ENCODE results near the gene PPP1CC. TPM values are rescaled to one million over a fixed set of nuclear protein-coding genes. Genes with fewer than 3 reads are reported as not detected.

The PPP1CC gene
- total and polyA plus RNA-seq, 2 donors: 110 to 203 TPM

DNA sequence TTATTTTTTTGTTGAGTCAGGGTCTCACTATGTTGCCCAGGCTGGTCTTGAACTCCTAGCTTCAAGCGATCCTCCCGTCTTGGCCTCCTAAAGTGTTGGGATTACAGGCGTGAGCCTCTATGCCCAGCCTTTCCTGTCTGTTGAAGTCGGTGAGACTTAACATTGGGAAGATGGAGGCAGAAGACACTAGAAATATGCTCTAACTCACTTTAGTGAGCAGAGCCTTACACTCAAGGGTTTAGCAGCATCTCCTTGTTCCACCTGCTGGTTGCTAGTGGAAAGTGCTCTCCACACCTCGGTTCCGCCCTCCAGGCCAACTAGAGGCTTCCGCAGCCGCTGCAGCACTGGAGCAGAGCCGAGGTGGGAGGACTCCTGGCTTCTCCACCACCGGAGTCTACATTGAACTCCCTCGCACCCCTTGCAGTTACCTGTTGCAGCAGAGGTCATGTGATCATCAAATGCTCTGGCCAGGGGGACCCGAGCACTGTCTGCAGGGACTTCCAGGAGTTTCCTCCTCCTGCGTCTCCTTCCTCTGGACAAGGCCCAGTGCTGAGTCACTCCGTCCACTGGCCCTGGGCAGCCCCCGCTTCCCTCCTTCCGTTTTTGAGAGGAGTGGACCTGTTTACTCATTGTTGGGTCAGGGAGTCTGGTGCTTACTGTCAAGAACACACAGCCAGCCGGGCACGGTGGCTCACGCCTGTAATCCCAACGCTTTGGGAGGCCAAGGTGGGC lies 44.4 kb downstream of the PPP1CC start:
- peak; percentile 40 for DNase-seq (ENCODE audit: extremely low spot score)
- no peak overlapping the region for H3K27ac ChIP-seq (ENCODE audit: low read depth)
- 34% methylated on average over 20 of the region's 20 CpGs for WGBS
- no peak overlapping the region for H3K4me3 ChIP-seq (ENCODE audit: low read depth, low read length)
- no peaks in the 10 kb centered on the region for H3K4me1 ChIP-seq (ENCODE audit: insufficient read depth)
- H3K36me3 ChIP-seq (ENCODE audit: insufficient read depth): no peaks in the 10 kb centered on the region

DNA sequence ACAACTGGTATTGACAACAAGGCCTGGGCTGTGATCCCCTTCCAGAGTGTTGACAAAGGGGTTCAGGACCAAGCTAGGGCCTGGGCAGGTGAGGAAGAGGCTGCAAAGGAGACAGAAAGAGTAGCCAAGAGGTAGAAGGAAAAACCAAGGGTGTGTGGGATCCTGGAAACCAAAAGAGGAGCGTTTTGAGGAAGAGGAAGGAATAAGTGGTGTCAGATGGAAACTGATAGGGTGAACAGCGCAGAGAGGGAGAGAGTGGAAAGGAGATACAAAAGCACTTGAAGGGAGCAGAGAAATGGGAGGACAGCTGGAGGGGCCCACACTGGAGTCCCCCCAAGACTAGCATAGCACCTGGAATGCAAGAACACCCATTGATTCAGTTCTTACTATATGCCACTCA lies 45.5 kb downstream of the PPP1CC start:
- WGBS: 89% methylated on average over 2 of the region's 2 CpGs
- no peaks in the 10 kb centered on the region for H3K36me3 ChIP-seq (ENCODE audit: insufficient read depth)
- no peak for DNase-seq (ENCODE audit: extremely low spot score)
- no peak overlapping the region for H3K4me3 ChIP-seq (ENCODE audit: low read depth, low read length)
- H3K4me1 ChIP-seq (ENCODE audit: insufficient read depth): no peaks in the 10 kb centered on the region
- no peak overlapping the region for H3K27ac ChIP-seq (ENCODE audit: low read depth)

- no peak overlapping the region for H3K4me3 ChIP-seq (ENCODE audit: low read depth, low read length)
- DNase-seq (ENCODE audit: extremely low spot score): no peak
- 84% methylated on average over 3 of the region's 3 CpGs for WGBS
- no peaks in the 10 kb centered on the region for H3K4me1 ChIP-seq (ENCODE audit: insufficient read depth)
- no peaks in the 10 kb centered on the region for H3K36me3 ChIP-seq (ENCODE audit: insufficient read depth)
- H3K27ac ChIP-seq (ENCODE audit: low read depth): no peak overlapping the region
Measured at GRCh38 chr12:110696283-110696682, 46.4 kb downstream of the PPP1CC start.

DNA sequence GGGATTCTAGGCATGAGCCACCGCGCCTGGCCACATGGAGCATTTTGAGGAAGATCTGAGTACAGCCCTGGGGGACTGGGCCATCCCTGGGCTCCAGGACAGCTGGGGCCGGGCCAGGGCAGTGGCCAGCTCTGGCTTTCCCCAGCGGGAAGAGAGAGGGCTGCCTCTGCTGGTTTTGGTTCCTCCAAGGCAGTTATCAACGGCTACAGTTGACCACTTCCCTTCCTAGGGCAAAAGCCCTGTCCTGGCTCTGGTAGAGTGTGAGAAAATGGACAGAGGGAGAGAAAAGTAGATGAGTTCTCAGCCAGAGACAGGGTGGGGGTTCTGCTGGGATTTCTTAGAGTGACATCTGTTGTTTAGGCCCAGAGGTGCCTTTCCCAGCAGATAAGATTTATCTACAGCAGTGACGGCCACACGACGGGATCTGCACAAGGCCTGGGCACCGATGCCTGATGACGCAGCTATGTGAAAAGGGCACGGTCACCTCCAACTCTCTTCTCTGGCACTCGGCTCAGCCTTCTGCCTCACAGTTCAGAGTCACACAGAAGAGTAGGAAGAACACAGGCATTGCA lies 48.3 kb downstream of the PPP1CC start:
- H3K27ac ChIP-seq (ENCODE audit: low read depth): no peak overlapping the region
- H3K4me1 ChIP-seq (ENCODE audit: insufficient read depth): no peaks in the 10 kb centered on the region
- no peaks in the 10 kb centered on the region for H3K36me3 ChIP-seq (ENCODE audit: insufficient read depth)
- no peak for DNase-seq (ENCODE audit: extremely low spot score)
- 80% methylated on average over 12 of the region's 12 CpGs for WGBS
- H3K4me3 ChIP-seq (ENCODE audit: low read depth, low read length): no peak overlapping the region

- no peak for DNase-seq (ENCODE audit: extremely low spot score)
- Histone ChIP-seq H3K4me1 (ENCODE audit: insufficient read depth) (no peaks in the 10 kb centered on the region), H3K27ac (ENCODE audit: low read depth) (no peak overlapping the region), H3K36me3 (ENCODE audit: insufficient read depth) (no peaks in the 10 kb centered on the region), H3K4me3 (ENCODE audit: low read depth, low read length) (no peak overlapping the region)
- 63% methylated on average over 7 of the region's 7 CpGs for WGBS
Measured at GRCh38 chr12:110693731-110694130, 49.0 kb downstream of the PPP1CC start.

GRCh38 chr12:110690127-110690430 lies 52.6 kb downstream of the PPP1CC start:
- Histone ChIP-seq H3K27ac (ENCODE audit: low read depth) (peak overlapping the region; percentile 18), H3K4me3 (ENCODE audit: low read depth, low read length) (no peak overlapping the region), H3K36me3 (ENCODE audit: insufficient read depth) (no peaks in the 10 kb centered on the region), H3K4me1 (ENCODE audit: insufficient read depth) (no peaks in the 10 kb centered on the region)
- 67% methylated on average over 4 of the region's 4 CpGs for WGBS
- DNase-seq (ENCODE audit: extremely low spot score): no peak

- Histone ChIP-seq H3K4me1 (ENCODE audit: insufficient read depth) (no peaks in the 10 kb centered on the region), H3K36me3 (ENCODE audit: insufficient read depth) (no peaks in the 10 kb centered on the region), H3K4me3 (ENCODE audit: low read depth, low read length) (peak overlapping the region; percentile 70), H3K27ac (ENCODE audit: low read depth) (peak overlapping the region; percentile 70)
- no peak for DNase-seq (ENCODE audit: extremely low spot score)
- WGBS: 4% methylated on average over 38 of the region's 38 CpGs
Measured at GRCh38 chr12:110689281-110690126, 53.2 kb downstream of the PPP1CC start.

GRCh38 chr12:110688446-110689280 lies 54.0 kb downstream of the PPP1CC start, which contains the start of gene HVCN1:
TSS of gene HVCN1 (minus strand) at chr12:110689115. CDS start at chr12:110683245, 5,870 bp downstream.
- peak within 1 kb of the TSS; percentile 70 for H3K27ac ChIP-seq (ENCODE audit: low read depth)
- DNase-seq (ENCODE audit: extremely low spot score): no peak
- peak within 1 kb of the TSS; percentile 70 for H3K4me3 ChIP-seq (ENCODE audit: low read depth, low read length)
- H3K36me3 ChIP-seq (ENCODE audit: insufficient read depth): peaks cover 2% of the 10 kb centered on the region
- no peaks in the 10 kb centered on the region for H3K4me1 ChIP-seq (ENCODE audit: insufficient read depth)
- 6% methylated on average over 61 of the region's 64 CpGs for WGBS

DNA sequence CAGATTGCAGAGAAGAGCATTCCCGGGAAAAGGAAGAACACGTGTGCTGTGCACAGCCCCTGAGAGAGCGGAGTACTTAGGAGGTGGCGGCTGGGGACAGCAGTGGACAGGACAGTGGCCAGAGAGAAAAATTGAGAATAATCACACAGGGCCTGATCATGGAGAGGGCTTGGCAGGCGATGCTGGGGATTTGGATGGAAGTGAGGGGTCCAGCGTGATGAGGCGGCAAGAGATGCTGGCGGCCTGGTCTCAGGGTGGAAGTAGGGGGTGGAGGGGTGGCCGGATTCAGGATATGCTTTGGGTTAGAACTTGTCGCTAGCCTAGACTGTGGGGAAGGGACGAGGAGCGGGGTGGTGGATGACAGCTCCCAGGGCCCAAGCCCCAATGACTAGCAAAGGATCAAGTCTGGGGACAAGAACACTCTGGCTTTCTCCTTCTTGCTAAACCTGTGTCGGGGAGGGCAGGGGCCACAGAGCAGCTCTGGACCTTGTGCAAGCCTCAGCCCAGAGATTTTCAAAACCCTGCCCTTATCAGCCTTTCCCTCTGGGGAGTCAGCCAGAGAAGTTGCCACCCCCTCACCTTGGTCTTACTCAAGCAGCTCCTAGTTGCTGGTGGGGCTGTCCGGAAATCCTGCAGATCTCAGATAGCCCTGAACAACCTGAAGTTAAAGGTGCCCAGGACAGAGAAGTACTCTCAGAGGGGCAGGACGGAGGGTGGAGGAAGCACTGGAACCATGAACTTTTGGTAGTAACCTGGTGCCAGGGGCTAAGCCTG lies 55.1 kb downstream of the PPP1CC start:
- Histone ChIP-seq H3K4me3 (ENCODE audit: low read depth, low read length) (no peak overlapping the region), H3K4me1 (ENCODE audit: insufficient read depth) (no peaks in the 10 kb centered on the region), H3K27ac (ENCODE audit: low read depth) (no peak overlapping the region), H3K36me3 (ENCODE audit: insufficient read depth) (peaks cover 2% of the 10 kb centered on the region)
- 95% methylated on average over 15 of the region's 15 CpGs for WGBS
- no peak for DNase-seq (ENCODE audit: extremely low spot score)

- peaks cover 2% of the 10 kb centered on the region for H3K36me3 ChIP-seq (ENCODE audit: insufficient read depth)
- DNase-seq (ENCODE audit: extremely low spot score): no peak
- no peak overlapping the region for H3K4me3 ChIP-seq (ENCODE audit: low read depth, low read length)
- no peaks in the 10 kb centered on the region for H3K4me1 ChIP-seq (ENCODE audit: insufficient read depth)
- WGBS: 97% methylated on average over 3 of the region's 3 CpGs
- H3K27ac ChIP-seq (ENCODE audit: low read depth): no peak overlapping the region
Measured at GRCh38 chr12:110686294-110686903, 56.3 kb downstream of the PPP1CC start.

DNA sequence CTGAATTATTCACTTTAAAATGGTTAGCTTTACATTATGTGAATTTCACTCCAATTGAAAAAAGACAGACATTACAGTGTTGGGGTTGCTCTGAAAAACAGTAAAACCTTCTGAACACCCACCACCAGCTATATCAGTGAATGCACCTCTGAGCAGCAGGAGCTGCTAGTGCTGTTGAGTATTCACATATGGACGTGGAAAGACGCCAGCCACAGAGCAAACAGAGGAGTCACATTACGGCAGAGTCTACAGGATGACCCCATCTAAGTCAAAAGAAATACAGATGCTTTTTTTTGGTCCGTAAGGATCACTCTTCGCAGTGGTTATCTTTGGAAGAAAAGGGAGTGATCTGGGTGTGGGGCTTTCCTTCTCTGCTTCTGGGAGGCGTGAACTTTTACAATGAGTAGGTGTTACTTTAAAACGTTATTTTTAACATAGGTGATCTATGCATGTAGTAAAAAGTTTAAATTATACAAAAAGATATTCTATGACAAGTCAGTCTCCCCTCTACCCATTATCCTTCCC lies 58.3 kb downstream of the PPP1CC start:
- no peaks in the 10 kb centered on the region for H3K4me1 ChIP-seq (ENCODE audit: insufficient read depth)
- H3K4me3 ChIP-seq (ENCODE audit: low read depth, low read length): no peak overlapping the region
- H3K27ac ChIP-seq (ENCODE audit: low read depth): no peak overlapping the region
- DNase-seq (ENCODE audit: extremely low spot score): no peak
- 57% methylated on average over 7 of the region's 7 CpGs for WGBS
- H3K36me3 ChIP-seq (ENCODE audit: insufficient read depth): peaks cover 2% of the 10 kb centered on the region

DNA sequence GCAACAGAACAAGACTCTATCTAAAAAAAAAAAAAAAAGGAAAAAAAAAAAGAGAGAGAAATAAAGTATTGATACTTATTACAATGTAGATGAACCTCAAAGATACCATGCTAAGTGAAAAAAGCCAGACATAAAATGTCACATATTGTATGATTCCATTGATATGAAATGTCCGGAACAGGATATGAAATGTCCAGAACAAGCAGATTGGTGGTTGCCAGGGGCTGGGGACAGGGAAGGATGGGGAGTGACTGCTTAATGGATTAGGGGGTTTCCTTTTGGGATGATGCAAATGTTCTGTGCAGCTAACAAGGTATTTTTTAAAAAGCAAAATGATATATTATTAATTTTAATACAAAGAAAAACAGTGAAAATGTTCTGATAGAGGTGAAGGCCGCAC lies 58.8 kb downstream of the PPP1CC start:
- Histone ChIP-seq H3K27ac (ENCODE audit: low read depth) (no peak overlapping the region), H3K4me1 (ENCODE audit: insufficient read depth) (no peaks in the 10 kb centered on the region), H3K4me3 (ENCODE audit: low read depth, low read length) (no peak overlapping the region), H3K36me3 (ENCODE audit: insufficient read depth) (peaks cover 2% of the 10 kb centered on the region)
- WGBS: 98% methylated on average over 2 of the region's 2 CpGs
- no peak for DNase-seq (ENCODE audit: extremely low spot score)
